Inferior parietal cortex (tissue), 1 donor: ENCODE measurements around the gene JUN.
"Not testable (repeated sequence)": the region's sequence is repeated elsewhere in the genome, so short reads cannot be mapped to it uniquely, and the experiment has no call there.

Source experiments
- DNase-seq: peaks from one replicate; pipeline ENCODE4 v3.0.0-alpha.2; 2016; ENCODE audit errors: extremely low spot score

The JUN gene

GRCh38 chr1:58808077-58808476 is 24.2 kb upstream of the JUN start:
- no peak for DNase-seq

GRCh38 chr1:58805716-58806571 is 22.1 kb upstream of the JUN start:
- DNase-seq, result no peak

GRCh38 chr1:58804853-58805565 is 21.2 kb upstream of the JUN start:
- no peak for DNase-seq

GRCh38 chr1:58803858-58804257 is 20.0 kb upstream of the JUN start:
- DNase-seq, result no peak

- DNase-seq, result no peak
Measured at GRCh38 chr1:58802640-58803399, 19.0 kb upstream of the JUN start.

- DNase-seq, result not testable (repeated sequence)
Measured at GRCh38 chr1:58801286-58801685, 17.4 kb upstream of the JUN start.

- DNase-seq, result no peak
Measured at GRCh38 chr1:58799650-58800049, 15.8 kb upstream of the JUN start.

GRCh38 chr1:58798910-58799442 is 15.1 kb upstream of the JUN start:
- DNase-seq, result no peak

GRCh38 chr1:58796416-58796815 is 12.6 kb upstream of the JUN start:
- DNase-seq, result no peak

- no peak for DNase-seq
Measured at GRCh38 chr1:58794585-58794984, 10.7 kb upstream of the JUN start.

GRCh38 chr1:58792846-58793245 is 9.0 kb upstream of the JUN start:
- no peak for DNase-seq

GRCh38 chr1:58791106-58791505 is 7.3 kb upstream of the JUN start:
- DNase-seq, result no peak

- DNase-seq, result no peak
Measured at GRCh38 chr1:58789996-58790660, 6.3 kb upstream of the JUN start.

GRCh38 chr1:58789322-58789856 is 5.5 kb upstream of the JUN start:
- no peak for DNase-seq

- DNase-seq, result no peak
Measured at GRCh38 chr1:58788259-58788658, 4.4 kb upstream of the JUN start.

GRCh38 chr1:58786927-58787245 is 3.0 kb upstream of the JUN start:
- no peak for DNase-seq

- peak; percentile 53 for DNase-seq
Measured at GRCh38 chr1:58786184-58786926, 2.5 kb upstream of the JUN start.

- DNase-seq, result no peak
Measured at GRCh38 chr1:58785442-58786058, 1.7 kb upstream of the JUN start.

- peak; percentile 73 for DNase-seq
Measured at GRCh38 chr1:58784758-58785441, 1.1 kb upstream of the JUN start.
